RWPE2 (cell line): ENCODE measurements around the gene ETDC.

Experiments
- ATAC-seq: fragments of 200-7000 bp; cut with Tn5 transposase; 3 replicates; pipeline ENCODE4 v1.9.1; 2021; ENCODE audit warnings: low read depth
- DNase-seq: peaks from one replicate; pipeline ENCODE4 v3.0.0-alpha.2; 2020; ENCODE audit warnings: low spot score
- H3K27ac ChIP-seq: fragments of 450-650 bp; 2 replicates; pipeline ENCODE4 v1.5.1; 2017; ENCODE audit warnings: mild to moderate bottlenecking; ENCODE audit not compliant: poor library complexity, severe bottlenecking
- H3K27me3 ChIP-seq: fragments of 250-450 bp; sonication (Bioruptor Pico); 2 replicates; pipeline ENCODE4 v1.5.1; 2021; ENCODE audit warnings: mild to moderate bottlenecking, moderate library complexity; ENCODE audit not compliant: insufficient read depth, poor library complexity, severe bottlenecking
- H3K36me3 ChIP-seq: fragments of 250-450 bp; sonication (Bioruptor Pico); 2 replicates; pipeline ENCODE4 v1.5.1; 2020; ENCODE audit warnings: low read depth, mild to moderate bottlenecking, moderate library complexity
- H3K4me1 ChIP-seq: fragments of 250-450 bp; sonication (Bioruptor Pico); 2 replicates; pipeline ENCODE4 v1.5.1; 2021; ENCODE audit warnings: mild to moderate bottlenecking, moderate library complexity; ENCODE audit not compliant: insufficient read depth, poor library complexity, severe bottlenecking
- H3K4me3 ChIP-seq: fragments of 250-450 bp; sonication (Bioruptor Pico); 2 replicates; pipeline ENCODE4 v1.5.1; 2021; ENCODE audit warnings: mild to moderate bottlenecking, moderate library complexity; ENCODE audit not compliant: severe bottlenecking
- H3K9me3 ChIP-seq: fragments of 250-450 bp; sonication (Bioruptor Pico); 2 replicates; pipeline ENCODE4 v1.5.1; 2021; ENCODE audit warnings: mild to moderate bottlenecking, moderate library complexity; ENCODE audit not compliant: severe bottlenecking
- TF ChIP-seq, protein P1 (sequence below): fragments of 450-650 bp; IDR thresholded peaks from one replicate; pipeline ENCODE4 v1.5.1; 2017; ENCODE audit warnings: mild to moderate bottlenecking, moderate library complexity; ENCODE audit not compliant: poor library complexity, severe bottlenecking

Gene ETDC

DNA sequence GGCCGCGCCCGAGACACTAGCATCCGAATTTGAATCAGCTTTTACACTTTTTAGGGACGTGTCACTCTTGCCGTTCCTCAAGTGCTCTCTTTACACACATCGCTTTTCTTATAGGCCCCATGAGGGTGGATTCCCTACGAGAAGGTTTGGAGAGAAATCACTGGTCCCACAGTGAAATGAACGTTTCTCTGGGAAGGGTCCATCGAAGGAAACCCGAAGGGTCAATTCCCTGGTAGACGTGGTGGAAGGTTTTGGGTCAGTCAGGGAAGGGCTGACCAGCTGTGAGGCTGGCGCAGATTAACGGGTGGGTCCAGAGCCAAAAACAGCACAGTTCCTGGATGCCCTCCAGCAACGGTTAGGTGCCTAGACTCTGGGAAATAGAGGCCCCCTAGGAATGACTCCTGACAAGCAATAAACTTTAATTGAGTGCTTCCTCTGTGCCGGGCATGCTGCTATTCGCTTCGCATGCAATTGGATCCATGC lies 35.9 kb downstream of the ETDC start:
- Histone ChIP-seq H3K36me3 (no peaks in the 10 kb centered on the region), H3K27me3 (no peaks in the 10 kb centered on the region), H3K9me3 (no peaks in the 10 kb centered on the region), H3K27ac (peak overlapping the region; percentile 70), H3K4me1 (peaks cover 7% of the 10 kb centered on the region), H3K4me3 (peak overlapping the region; percentile 94)
- TF ChIP-seq, protein P1, sequence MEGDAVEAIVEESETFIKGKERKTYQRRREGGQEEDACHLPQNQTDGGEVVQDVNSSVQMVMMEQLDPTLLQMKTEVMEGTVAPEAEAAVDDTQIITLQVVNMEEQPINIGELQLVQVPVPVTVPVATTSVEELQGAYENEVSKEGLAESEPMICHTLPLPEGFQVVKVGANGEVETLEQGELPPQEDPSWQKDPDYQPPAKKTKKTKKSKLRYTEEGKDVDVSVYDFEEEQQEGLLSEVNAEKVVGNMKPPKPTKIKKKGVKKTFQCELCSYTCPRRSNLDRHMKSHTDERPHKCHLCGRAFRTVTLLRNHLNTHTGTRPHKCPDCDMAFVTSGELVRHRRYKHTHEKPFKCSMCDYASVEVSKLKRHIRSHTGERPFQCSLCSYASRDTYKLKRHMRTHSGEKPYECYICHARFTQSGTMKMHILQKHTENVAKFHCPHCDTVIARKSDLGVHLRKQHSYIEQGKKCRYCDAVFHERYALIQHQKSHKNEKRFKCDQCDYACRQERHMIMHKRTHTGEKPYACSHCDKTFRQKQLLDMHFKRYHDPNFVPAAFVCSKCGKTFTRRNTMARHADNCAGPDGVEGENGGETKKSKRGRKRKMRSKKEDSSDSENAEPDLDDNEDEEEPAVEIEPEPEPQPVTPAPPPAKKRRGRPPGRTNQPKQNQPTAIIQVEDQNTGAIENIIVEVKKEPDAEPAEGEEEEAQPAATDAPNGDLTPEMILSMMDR = no peak
- DNase-seq (no peak), ATAC-seq (0 out of 3 replicates have a peak, but pooled peaks have one; percentile 7)

DNA sequence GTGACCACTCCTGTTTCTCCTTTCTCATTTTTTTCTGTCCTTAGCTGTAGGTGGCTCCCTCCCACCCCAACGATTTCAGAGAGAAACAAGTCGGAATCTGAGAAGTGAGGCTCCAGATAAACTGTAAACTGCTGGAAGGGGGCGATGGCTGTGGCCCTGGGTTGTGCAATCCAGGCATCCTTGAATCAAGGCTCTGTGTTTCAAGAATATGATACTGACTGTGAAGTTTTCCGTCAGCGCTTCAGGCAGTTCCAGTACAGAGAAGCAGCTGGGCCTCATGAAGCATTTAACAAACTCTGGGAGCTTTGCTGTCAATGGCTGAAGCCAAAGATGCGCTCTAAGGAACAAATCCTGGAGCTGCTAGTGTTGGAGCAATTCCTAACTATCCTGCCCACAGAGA lies 37.7 kb downstream of the ETDC start:
- no peak overlapping the region for H3K27ac ChIP-seq
- no peaks in the 10 kb centered on the region for H3K36me3 ChIP-seq
- H3K4me3 ChIP-seq = no peak overlapping the region
- H3K4me1 ChIP-seq = no peaks in the 10 kb centered on the region
- no peaks in the 10 kb centered on the region for H3K27me3 ChIP-seq
- TF ChIP-seq, protein P1 = no peak
- no peaks in the 10 kb centered on the region for H3K9me3 ChIP-seq
- no peak for DNase-seq
- no peak for ATAC-seq

DNA sequence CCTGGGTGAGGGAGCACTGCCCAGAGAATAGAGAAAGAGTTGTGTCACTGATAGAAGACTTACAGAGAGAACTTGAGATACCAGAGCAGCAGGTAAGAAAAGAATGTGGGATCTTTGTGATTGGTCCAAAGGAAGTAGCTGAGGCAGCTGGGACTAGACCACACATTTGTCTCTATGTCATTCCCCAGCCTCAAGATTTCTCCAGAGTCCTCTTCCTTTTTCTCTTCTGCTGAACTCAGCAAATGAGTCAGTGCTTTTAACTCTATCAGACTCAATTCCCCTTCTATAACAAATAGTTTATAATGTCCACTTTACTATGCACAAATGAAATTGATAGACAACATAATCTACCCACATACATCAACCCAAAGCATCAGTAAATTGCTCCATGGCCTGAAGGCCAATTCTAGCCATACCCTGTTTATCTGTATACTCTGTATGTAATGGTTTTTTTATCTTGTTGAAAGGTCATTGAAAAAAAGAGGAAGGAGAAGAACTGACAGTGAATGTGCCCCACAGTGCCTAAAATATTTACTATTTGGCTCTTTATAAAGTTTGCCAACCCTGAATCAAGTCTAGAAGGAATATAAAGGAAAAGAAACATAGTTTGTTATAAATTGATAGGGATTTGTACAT lies 38.2 kb downstream of the ETDC start:
- H3K36me3 ChIP-seq = no peaks in the 10 kb centered on the region
- no peak overlapping the region for H3K4me3 ChIP-seq
- no peak for DNase-seq
- no peak for ATAC-seq
- H3K27me3 ChIP-seq = no peaks in the 10 kb centered on the region
- no peak overlapping the region for H3K27ac ChIP-seq
- no peaks in the 10 kb centered on the region for H3K9me3 ChIP-seq
- TF ChIP-seq, protein P1 = no peak
- H3K4me1 ChIP-seq = no peaks in the 10 kb centered on the region

DNA sequence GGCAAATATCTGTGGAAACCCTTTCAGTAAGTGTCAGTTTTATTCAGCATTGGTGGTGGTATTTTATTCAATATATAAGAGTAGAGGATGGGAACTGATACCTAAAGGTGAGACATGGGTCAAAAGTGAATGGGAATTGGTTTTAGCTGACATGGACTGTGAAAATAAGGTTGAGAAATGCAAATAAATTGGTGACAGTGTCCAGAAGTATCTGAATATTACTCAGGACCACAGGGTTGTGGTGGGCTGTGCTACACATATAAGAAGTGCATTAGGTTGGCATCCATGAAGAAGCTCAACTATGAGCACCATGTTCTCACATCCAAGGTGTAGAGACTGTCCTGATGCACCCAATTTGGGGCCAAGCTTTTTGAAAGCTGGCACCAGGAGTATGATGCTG lies 45.0 kb downstream of the ETDC start:
- H3K27me3 ChIP-seq = no peaks in the 10 kb centered on the region

More for the DNA sequence above, 45.0 kb downstream of the ETDC start:
- no peaks in the 10 kb centered on the region for H3K9me3 ChIP-seq
- H3K4me3 ChIP-seq = no peak overlapping the region
- TF ChIP-seq, protein P1 = no peak
- no peak for ATAC-seq
- DNase-seq = no peak
- H3K27ac ChIP-seq = no peak overlapping the region
- no peaks in the 10 kb centered on the region for H3K36me3 ChIP-seq
- no peaks in the 10 kb centered on the region for H3K4me1 ChIP-seq
